NCI-H446 (cell line): Measurements from ENCODE around the gene CCNI.

Experiments used
- DNase-seq, 2 experiments: peaks; one replicate each; lab custom pipeline; 2025; lab: John Stamatoyannopoulos, UW

The CCNI gene

GRCh38 chr4:77007358-77008230 lies 68.2 kb downstream of the CCNI start:
- DNase-seq = no peak

- no peak for DNase-seq
These were observed 68.9 kb downstream of the CCNI start for GRCh38 chr4:77006753-77007353.

- DNase-seq = no peak
These were observed 72.4 kb downstream of the CCNI start for GRCh38 chr4:77003400-77003799.

- DNase-seq = no peak
These were observed 73.3 kb downstream of the CCNI start for GRCh38 chr4:77002321-77003107.

GRCh38 chr4:77001907-77002306 lies 73.9 kb downstream of the CCNI start:
- DNase-seq = no peak

- DNase-seq = no peak
These were observed 77.4 kb downstream of the CCNI start for GRCh38 chr4:76998251-76998901.

- peak; percentile 22 to 52 for DNase-seq
These were observed 78.3 kb downstream of the CCNI start for GRCh38 chr4:76997532-76997931.
